ENCODE data around the gene KIAA1191. TPM values are rescaled to one million over a fixed set of nuclear protein-coding genes. Genes with fewer than 3 reads are reported as not detected.
A peak's percentile ranks its signal among the peaks of the same experiment; 100 is the strongest.

The KIAA1191 gene
- total RNA-seq, 2 experiments from 2014 or later: 64.8 TPM

GRCh38 chr5:176406436-176407052, 45.0 kb upstream of the KIAA1191 start:
- no peak for ATAC-seq (ENCODE audit: poor library complexity)
- H3K4me1 ChIP-seq (ENCODE audit: insufficient read depth, low read length): peaks cover 3% of the 10 kb centered on the region
- no peak for TF ChIP-seq CTCF (IDR thresholded peaks at IDR 0.05)
- H3K9me3 ChIP-seq (ENCODE audit: control insufficient read depth in 1 of 2, insufficient read depth in 1 of 2, low read length in 2 of 2): no peaks in the 10 kb centered on the region
- Mint-ChIP-seq H3K27me3 (no peaks in the 10 kb centered on the region), H3K36me3 (ENCODE audit: low read depth) (peaks cover 50% of the 10 kb centered on the region), H3K9me3 (no peaks in the 10 kb centered on the region), H3K4me3 (no peak overlapping the region), H3K4me1 (ENCODE audit: low read depth) (peaks cover 9% of the 10 kb centered on the region), H3K27ac (no peak overlapping the region)
- no peak overlapping the region for H3K27ac ChIP-seq (ENCODE audit: low read depth in 1 of 2, low read length in 2 of 2)
- ChIA-PET POLR2A (interaction anchor here (0.8 kb wide), 1 partner anchor 42 kb away, joined by 3 read pairs; the partner anchor contains the start of gene FAF2), CTCF (no interaction called here)
- DNase-seq: peak in 1 of 14 experiments; percentile 14
- H3K4me3 ChIP-seq (ENCODE audit: low read length): no peak overlapping the region
- no peaks in the 10 kb centered on the region for H3K27me3 ChIP-seq (ENCODE audit: control insufficient read depth in 1 of 2, insufficient read depth in 2 of 2, low read length in 2 of 2)
- H3K36me3 ChIP-seq (ENCODE audit: insufficient read depth, low read length): peaks cover 35% of the 10 kb centered on the region
- intact Hi-C loops (cut with DNase I, micrococcal nuclease): no loop called here

- H3K27ac Mint-ChIP-seq: no peak overlapping the region
- Histone ChIP-seq H3K4me1 (ENCODE audit: insufficient read depth, low read length) (peaks cover 3% of the 10 kb centered on the region), H3K36me3 (ENCODE audit: insufficient read depth, low read length) (peaks cover 39% of the 10 kb centered on the region), H3K27ac (ENCODE audit: low read depth in 1 of 2, low read length in 2 of 2) (no peak overlapping the region), H3K4me3 (ENCODE audit: low read length) (no peak overlapping the region), H3K9me3 (ENCODE audit: control insufficient read depth in 1 of 2, insufficient read depth in 1 of 2, low read length in 2 of 2) (no peaks in the 10 kb centered on the region), H3K27me3 (ENCODE audit: control insufficient read depth in 1 of 2, insufficient read depth in 2 of 2, low read length in 2 of 2) (no peaks in the 10 kb centered on the region)
- intact Hi-C loops (cut with DNase I, micrococcal nuclease): no loop called here
- ATAC-seq (ENCODE audit: poor library complexity): no peak
- H3K9me3 Mint-ChIP-seq: no peaks in the 10 kb centered on the region
- H3K4me1 Mint-ChIP-seq (ENCODE audit: low read depth): peaks cover 2% of the 10 kb centered on the region
- H3K36me3 Mint-ChIP-seq (ENCODE audit: low read depth): peaks cover 48% of the 10 kb centered on the region
- no peak for TF ChIP-seq CTCF (IDR thresholded peaks at IDR 0.05)
- H3K4me3 Mint-ChIP-seq: no peak overlapping the region
- ChIA-PET POLR2A (interaction anchor here (0.8 kb wide), 1 partner anchor 43 kb away, joined by 3 read pairs; the partner anchor contains the start of gene FAF2), CTCF (no interaction called here)
- peak in 1 of 14 experiments; percentile 8 for DNase-seq
- H3K27me3 Mint-ChIP-seq: no peaks in the 10 kb centered on the region
These were observed 44.3 kb upstream of the KIAA1191 start for GRCh38 chr5:176405656-176406435.

DNA sequence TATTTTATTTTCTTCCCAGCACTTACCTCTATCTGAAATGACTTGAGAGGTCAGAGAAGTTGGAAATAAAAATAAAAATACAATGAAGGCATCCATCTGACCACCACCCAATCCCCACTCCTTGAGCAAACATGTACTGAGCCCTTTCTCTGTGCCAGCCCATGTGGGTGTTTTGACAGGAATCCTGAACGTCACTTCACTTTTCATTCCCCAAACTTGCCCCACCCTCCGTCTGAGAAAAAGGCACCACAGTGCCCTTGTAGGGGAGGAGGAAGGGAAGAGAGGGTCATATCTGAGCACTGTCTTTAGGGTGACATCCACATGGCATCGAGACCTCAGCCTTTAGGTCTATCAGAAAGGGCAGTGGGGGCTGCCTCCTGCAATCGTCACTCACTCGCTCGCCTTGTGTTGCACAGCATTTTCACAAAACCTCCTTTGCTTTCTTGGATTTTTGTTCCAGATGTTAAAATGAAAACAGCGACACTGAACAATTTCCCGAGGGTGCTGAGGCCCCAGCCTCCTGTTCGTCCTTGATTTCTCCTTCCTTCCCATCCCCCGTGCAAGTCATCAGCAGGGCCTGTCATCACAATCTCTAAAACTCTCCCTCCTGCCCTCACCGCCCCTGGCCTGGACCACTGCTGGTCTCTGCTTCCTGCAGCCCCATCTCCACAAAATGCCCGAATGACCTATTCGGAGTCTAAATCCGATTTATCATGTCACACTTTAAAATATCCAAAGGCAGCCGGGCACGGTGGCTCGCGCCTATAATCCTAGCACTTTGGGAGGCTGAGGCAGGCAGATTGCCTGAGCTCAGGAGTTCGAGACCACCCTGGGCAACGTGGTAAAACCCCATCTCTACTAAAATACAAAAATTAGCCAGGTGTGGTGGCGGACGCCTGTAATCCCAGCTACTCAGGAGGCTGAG, 40.0 kb upstream of the KIAA1191 start:
- Mint-ChIP-seq H3K36me3 (ENCODE audit: low read depth) (peaks cover 46% of the 10 kb centered on the region), H3K4me3 (no peak overlapping the region), H3K27ac (no peak overlapping the region), H3K9me3 (no peaks in the 10 kb centered on the region), H3K27me3 (no peaks in the 10 kb centered on the region), H3K4me1 (ENCODE audit: low read depth) (no peaks in the 10 kb centered on the region)
- intact Hi-C loops (cut with DNase I, micrococcal nuclease): no loop called here
- Histone ChIP-seq H3K27me3 (ENCODE audit: control insufficient read depth in 1 of 2, insufficient read depth in 2 of 2, low read length in 2 of 2) (no peaks in the 10 kb centered on the region), H3K9me3 (ENCODE audit: control insufficient read depth in 1 of 2, insufficient read depth in 1 of 2, low read length in 2 of 2) (no peaks in the 10 kb centered on the region), H3K4me3 (ENCODE audit: low read length) (no peak overlapping the region), H3K36me3 (ENCODE audit: insufficient read depth, low read length) (peaks cover 25% of the 10 kb centered on the region), H3K4me1 (ENCODE audit: insufficient read depth, low read length) (peaks cover 3% of the 10 kb centered on the region), H3K27ac (ENCODE audit: low read depth in 1 of 2, low read length in 2 of 2) (no peak overlapping the region)
- ChIA-PET CTCF (no interaction called here), POLR2A (no interaction called here)
- ATAC-seq (ENCODE audit: poor library complexity) (no peak), DNase-seq (no peak)
- no peak for TF ChIP-seq CTCF (IDR thresholded peaks at IDR 0.05)

Measured in CD4-positive, alpha-beta T cell (primary cell).